GM18498 (cell line): ENCODE results near the gene SULT1C4.
"Not testable (repeated sequence)": the region's sequence is repeated elsewhere in the genome, so short reads cannot be mapped to it uniquely, and the experiment has no call there.

ENCODE experiments used
- ATAC-seq: cut with Tn5 transposase; IDR thresholded peaks from one replicate; pipeline ENCODE4 v1.9.1; 2021; ENCODE audit warnings: mild to moderate bottlenecking, moderate library complexity; ENCODE audit not compliant: unreplicated experiment

Gene SULT1C4

GRCh38 chr2:108377815-108378630 is at the start of gene SULT1C4:
Gene SULT1C4, plus strand, starts transcription at chr2:108377954. Its CDS starts 384 bp downstream, at chr2:108378338.
- no peak for ATAC-seq

DNA sequence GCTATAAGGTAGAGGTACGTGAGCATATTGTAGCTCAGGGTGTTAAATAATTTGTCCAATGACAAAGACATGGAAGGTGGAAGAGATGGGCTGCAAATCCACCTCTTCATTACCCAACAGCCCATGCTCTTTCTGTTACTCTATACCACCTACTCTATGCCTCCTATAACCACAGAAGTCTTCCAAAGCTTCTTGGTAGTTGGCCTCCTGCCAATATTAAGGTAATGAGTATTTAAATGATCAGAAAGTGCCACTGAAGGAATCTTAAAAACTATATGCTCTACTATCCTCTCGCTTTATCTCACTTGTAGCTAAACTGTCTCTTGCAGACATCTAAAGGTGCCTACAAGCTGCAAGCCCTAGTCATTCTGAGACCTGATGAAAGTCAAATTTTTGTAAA is 48.0 kb upstream of the SULT1C4 start:
- no peak for ATAC-seq

- no peak for ATAC-seq
Observed at GRCh38 chr2:108330979-108331378, 46.8 kb upstream of the SULT1C4 start.

- no peak for ATAC-seq
Observed at GRCh38 chr2:108345951-108346350, 31.8 kb upstream of the SULT1C4 start.

DNA sequence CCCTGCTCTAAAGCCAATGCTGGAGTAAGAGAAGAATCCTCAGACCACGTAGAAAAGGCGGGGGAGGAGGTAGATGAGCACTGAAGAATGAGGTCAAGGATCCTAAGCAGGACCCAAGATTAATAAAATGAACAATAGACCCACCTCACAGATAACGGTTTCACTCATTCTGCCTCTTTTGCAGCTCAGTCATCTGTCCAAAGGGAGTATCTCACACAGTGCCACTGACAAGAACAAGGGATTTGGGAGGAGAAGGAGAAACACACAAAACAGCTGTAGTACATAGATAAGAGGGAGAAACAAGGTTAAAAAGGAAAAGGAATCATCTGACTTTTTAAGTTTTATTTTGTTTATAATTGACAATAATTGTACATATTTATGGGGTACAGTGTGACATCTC is 30.9 kb upstream of the SULT1C4 start:
- no peak for ATAC-seq

DNA sequence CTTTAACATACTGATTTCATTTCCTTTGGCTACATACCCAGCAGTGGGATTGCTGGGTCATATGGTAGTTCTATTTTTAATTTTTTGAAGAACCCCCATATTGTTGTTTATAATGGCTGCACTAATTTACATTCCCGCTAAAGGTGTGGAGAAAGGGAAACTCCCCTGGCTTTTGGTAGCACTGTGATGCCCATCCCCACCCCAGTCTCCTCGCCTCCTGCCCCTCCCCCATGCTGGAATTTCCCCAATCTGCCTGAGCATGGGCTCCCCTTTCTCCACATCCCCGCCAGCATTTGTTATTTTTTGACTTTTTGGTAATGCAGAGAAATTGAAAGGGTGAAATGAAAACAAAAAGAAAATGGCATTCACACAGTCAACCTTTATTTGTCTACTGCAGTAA is 30.0 kb upstream of the SULT1C4 start:
- ATAC-seq: no peak

- ATAC-seq: no peak
Observed at GRCh38 chr2:108348816-108349570, 28.8 kb upstream of the SULT1C4 start.

- ATAC-seq: no peak
Observed at GRCh38 chr2:108349571-108349928, 28.2 kb upstream of the SULT1C4 start.

- no peak for ATAC-seq
Observed at GRCh38 chr2:108351889-108352288, 25.9 kb upstream of the SULT1C4 start.

GRCh38 chr2:108354136-108354535 is 23.6 kb upstream of the SULT1C4 start:
- no peak for ATAC-seq

DNA sequence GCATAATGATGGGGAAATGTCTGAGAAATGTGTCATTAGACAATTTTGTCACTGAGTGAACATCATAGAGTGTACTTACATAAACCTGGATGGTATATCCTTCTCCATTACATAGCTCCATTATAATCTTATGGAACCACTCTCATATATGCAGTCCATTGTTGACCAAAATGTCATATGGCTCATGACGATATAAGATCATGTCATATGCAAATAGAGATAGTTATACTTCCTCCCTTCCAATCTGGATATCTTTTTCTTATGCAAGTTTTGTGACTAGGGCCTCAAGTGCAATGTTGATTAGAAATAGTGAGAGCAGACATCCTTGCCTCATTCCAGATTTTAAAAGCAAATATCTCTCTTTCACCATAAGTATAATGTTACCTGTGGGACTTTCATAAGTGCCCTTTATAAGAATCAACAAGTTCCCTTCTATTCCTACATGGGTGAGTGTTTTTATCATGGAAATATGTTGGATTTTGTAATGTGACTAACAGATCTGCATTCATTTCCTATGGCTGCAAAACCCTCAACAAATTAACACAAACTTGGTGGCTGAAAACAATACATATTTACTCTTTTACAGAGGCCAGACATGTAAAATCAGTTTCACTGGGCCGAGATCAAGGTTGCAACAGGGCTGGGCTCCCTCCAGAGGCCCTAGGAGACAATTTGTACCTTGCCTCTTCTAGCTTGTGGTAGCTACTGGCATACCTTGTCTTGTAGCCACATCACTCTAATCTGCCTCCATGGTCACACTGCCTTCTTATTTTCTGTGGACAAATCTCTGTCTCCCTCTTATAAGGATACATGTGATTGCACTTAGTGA is 21.6 kb upstream of the SULT1C4 start:
- no peak for ATAC-seq

GRCh38 chr2:108359336-108359735 is 18.4 kb upstream of the SULT1C4 start:
- not testable (repeated sequence) for ATAC-seq

DNA sequence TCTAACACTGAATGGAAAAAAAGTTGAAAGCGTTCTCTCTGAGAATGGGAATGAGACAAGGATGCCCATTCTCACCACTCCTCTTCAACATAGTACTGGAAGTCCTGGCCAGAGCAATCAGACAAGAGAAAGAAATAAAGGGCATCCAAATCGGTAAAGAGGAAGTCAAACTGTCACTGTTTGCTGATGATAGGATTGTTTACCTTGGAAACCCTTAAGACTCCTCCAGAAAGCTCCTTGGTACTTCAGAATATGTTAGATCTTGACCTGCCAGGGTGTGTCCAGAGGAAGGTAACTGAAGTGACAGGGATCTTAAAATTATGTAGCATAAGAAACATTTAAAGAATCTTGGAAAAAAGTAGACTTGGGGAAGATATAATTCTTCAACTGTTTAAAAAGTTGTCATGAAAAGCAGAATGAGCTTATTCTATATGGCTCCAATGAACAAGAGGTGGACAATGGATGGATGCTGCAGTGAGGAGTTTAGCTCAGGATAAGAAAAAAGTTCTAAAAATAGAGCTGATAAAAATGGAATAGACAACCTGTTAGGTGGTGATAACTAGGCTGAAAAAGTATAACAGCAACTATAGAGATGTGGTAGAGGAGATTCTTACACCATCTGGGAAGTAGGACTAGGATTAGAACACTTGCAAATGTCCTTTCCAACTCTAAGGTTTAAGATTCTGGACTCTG is 16.8 kb upstream of the SULT1C4 start:
- no peak for ATAC-seq

DNA sequence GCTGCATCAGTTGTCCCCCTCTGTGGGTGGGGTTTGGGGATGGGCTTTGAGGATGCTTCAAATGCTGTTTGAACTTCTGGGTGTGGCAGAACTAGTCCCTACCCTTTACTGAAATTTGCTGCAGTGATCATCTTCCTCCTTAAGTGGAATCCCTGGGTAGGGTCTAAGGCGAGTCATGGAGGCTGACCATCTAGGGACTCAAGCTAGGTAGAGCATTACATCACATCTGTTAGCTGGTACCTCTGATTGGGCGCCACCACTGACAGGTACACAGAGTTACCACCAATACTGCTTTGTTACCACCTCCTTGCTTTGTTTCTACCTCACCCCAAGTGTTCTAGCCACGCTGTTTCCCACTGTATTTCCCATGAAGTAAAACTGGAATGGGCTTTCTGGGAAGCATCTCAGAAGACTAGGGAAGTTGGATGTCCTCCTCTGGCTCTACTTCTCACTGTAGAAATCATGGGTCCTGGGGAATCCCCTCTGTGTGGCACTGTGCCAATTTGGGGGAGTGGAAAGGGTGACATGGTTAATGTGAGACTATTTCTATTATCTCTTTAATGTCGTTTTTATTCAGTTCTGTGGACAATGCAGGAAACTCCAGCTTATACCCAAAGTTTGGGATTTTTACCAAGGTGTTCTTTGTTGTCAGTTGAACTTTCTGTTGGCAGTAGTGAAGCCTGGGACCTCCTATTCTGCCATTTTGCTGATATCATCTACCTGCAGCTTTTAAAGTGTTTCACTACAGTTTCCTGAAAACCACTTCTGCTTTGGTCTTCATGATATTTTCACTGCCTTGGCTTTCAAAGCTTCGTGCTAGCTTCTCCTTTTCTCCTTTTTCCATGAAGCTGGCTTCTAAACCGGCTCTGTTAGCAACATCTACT is 14.5 kb upstream of the SULT1C4 start:
- no peak for ATAC-seq

- no peak for ATAC-seq
Observed at GRCh38 chr2:108363908-108364225, 13.9 kb upstream of the SULT1C4 start.

GRCh38 chr2:108364676-108365297 is 13.0 kb upstream of the SULT1C4 start:
- ATAC-seq: no peak

- no peak for ATAC-seq
Observed at GRCh38 chr2:108365656-108366055, 12.1 kb upstream of the SULT1C4 start.

DNA sequence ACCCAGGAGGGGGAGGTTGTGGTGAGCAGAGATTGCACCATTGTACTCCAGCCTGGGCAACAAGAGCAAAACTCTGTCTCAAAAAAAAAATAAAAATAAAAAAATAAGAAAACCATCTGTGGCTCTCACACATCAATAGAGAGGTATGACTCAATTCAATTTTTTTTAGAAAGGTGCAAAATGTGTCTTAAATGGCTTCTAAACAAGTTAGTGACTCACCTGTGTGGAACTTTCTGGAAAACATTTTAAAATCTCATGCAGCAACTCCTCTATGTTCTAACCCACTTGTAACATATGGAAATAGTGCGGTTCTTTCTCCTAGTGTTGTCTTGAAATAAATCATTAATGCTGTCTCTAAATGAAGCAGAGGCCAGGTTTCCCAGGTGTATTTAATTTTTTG is 10.7 kb upstream of the SULT1C4 start:
- ATAC-seq: no peak

DNA sequence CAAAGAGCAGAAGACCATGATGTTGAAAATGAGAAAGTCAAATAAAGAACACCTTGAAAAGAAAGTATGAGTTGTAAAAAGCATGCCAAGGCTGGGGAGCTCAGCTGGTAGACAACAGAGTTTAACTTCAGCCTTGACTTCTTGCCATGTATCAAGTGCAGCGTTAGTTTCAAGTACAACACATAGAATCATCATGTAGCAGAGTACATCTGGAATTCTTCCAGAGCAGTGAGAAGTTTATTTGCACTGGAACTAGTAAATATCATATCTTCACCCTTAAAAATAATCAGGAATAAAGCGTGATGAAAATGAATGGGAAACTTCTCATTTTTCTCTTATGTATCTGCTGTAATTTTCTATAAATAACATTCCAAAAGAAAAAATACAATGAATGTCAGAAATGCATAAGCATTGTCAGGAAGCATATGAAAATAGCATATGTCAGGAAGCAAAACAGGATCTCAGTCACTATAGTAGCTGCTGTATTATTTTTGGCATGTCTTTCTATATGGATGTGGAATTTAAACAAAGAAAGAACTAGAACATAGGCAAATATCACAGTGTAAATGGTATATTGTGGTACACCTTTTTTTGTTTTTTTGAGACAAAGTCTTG is 10.1 kb upstream of the SULT1C4 start:
- no peak for ATAC-seq
